Subcutaneous adipose tissue (tissue), 4 donors: Measurements from ENCODE around the gene TMEM255B. TPM values are rescaled to one million over a fixed set of nuclear protein-coding genes. Genes with fewer than 3 reads are reported as not detected.

Experiments
- total RNA-seq, 4 donors: library from RNA; depleted of rRNA; stranded (reverse); fragments of >200 nt; gene quantifications; one replicate each; pipeline ENCODE4 v1.1.0, GENCODE V29; 2016
- TF ChIP-seq, protein P1 (sequence below): fragments of 450-650 bp; IDR thresholded peaks from one replicate; pipeline ENCODE4 v1.5.1; 2016; ENCODE audit warnings: low read depth, mild to moderate bottlenecking, control low read depth, antibody characterized with exemption, moderate library complexity

TMEM255B gene
- total RNA-seq, 4 donors from 2014 or later, result 1.5 to 19.2 (median 5.2) TPM

DNA sequence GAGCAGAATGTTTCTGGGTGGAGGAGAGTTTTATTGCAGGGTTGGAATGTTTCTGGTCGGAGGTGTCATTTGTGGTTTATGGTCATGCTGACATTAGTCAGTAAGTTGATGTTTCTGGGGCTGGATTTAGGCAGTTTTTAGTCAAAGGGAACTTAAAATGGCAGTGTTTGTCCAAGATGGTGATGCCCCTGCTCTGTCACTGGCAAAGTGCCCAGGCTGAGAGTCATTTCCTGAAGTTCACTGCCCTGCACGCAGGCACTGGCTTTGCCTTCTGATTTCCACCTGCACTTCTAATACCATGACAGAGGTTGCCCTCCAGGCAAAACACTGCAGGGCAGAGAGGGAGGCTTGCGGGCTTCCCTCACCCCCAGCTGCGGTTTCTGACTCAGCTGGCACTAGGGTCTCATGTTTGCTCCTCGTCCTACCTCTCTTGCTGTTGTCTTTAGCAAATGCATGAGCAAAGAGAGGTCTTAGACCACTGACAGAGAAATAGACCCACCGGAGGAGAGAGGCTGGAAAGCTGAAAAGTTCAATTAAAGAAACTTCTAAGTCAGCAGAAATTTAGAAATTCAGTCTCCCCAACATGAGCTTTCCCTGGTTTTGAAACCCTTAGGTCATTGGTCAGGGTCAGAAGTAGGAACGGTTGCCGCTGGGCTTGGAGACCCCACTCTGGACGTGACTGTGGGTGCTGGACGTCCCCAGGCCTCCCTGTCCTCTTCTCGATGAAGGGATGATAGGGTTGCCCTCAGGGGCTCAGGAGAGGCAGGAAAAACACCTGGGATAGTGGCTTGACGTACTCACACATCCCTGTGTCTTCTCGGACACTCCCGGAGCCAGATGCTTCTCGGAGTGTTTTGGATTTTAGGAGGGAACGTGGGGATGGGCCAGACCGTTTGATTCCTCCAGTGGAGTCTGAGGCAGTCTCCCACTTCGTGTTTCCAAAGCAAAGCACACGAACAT lies 26.3 kb downstream of the TMEM255B start:
- TF ChIP-seq, protein P1, sequence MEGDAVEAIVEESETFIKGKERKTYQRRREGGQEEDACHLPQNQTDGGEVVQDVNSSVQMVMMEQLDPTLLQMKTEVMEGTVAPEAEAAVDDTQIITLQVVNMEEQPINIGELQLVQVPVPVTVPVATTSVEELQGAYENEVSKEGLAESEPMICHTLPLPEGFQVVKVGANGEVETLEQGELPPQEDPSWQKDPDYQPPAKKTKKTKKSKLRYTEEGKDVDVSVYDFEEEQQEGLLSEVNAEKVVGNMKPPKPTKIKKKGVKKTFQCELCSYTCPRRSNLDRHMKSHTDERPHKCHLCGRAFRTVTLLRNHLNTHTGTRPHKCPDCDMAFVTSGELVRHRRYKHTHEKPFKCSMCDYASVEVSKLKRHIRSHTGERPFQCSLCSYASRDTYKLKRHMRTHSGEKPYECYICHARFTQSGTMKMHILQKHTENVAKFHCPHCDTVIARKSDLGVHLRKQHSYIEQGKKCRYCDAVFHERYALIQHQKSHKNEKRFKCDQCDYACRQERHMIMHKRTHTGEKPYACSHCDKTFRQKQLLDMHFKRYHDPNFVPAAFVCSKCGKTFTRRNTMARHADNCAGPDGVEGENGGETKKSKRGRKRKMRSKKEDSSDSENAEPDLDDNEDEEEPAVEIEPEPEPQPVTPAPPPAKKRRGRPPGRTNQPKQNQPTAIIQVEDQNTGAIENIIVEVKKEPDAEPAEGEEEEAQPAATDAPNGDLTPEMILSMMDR, result no peak

DNA sequence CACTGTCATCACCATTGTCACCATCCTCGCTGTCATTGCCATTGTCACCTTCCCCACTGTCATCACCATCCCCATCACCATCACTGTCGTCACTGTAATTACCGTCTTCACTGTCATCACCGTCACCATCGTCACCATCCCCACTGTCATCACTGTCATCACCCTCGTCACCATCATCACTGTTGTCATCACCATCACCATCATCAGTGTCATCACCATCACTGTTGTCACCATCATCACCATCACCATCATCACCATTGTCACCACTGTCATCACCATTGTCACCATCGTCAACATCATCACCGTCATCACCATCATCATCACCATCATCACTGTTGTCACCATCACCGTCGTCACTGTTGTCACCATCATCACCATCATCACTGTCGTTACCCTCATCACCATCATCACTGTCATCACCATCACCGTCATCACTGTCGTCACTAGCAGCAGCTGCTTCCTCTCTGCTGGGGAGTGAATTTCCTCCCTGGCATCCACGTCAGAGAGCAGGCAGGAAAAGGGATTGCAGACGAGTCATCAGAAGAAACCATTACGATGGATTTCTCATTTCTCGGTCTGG lies 27.3 kb downstream of the TMEM255B start:
- TF ChIP-seq, protein P1, result no peak

DNA sequence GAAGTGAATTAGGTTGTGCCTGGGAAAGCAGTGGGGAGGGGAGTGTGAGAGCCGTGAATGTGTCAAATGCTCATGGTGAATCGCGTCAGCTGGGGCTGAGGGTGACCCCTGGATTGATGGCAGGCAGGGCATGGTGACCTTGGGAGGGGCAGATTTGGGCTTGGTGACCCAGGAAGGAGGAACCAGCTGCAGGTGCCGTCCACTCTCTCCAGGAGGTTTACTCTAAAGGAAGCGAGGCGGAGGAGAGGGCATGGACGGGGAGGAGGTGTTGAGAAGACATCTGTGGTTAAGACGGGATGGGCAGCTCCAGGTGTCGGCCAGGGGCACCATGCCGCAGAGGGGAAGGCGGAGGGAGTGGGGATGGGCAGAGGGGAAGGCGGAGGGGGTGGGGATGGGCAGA lies 28.7 kb downstream of the TMEM255B start:
- TF ChIP-seq, protein P1, result no peak

DNA sequence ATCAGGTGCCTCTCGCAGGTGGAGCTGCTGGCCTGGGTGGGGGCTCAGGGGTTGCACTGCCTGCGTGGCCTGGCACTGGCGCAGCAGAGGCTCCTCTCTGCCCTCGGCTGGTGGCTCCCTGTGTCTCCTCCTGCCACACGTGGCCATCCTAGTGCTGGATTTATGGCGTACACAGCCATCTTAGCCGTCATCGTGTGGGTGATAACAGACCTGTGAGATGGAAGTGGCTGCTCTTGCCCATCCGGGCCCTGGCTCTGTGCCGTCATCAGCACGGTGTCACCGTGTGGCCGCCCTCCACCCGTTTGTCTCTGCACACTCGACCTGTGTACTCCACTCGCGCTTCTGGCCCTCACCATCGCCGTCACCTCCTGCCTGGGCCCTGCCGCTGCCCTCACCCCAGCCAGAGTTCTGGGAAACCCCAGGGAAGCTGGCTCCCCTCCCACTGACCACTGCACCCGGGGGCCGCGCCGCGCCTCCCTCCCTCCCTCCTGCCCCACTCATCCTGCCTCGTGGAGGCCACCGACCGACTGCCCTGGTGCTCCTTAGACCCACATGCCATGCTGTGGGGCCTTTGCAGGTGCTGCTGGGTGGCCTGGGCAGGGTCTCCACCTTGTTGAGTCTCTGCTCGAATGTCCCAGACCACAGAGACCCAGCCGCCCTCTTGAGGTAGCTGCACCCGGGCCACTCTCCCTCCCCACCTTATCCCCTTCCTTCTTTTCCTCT lies 29.5 kb downstream of the TMEM255B start:
- TF ChIP-seq, protein P1, result no peak

DNA sequence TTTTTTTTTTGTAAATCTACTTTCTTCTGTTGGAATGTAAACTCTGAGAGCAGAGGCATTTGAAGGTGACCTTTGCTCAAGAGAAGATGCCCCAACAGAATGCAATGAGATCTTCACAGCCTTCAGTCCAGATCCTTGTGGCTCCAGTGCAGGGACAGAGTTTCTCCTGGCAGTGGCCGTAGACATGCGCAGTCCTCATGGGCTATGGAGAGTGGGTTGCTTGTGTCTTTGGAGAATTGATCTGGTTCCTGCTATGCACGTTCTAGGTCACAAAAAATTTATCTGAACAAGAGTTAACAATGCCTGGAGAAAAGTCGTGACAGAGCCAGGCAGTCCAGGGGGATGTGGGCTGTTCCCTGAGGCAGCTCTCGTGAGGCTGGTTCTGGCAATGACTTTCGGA lies 30.1 kb downstream of the TMEM255B start:
- TF ChIP-seq, protein P1, result no peak

DNA sequence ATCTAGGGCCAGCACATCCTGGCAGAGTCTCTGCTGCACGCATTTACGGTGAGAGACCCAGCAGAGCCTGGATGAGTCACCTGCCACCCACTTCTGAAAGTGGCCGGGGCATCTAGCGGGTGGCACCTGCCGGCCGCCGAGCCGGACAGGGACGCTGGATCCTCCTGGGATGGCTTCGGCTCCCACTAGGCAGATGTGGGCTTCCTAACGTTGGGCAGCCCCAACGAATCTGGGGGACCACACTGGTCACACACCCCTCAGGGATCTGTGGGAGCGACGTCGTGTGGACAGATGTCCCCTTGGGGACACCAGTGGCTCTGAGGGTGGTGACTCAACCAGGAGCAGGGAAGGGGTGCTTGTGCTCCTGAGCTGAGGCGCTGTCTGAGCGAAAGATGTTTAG lies 32.2 kb downstream of the TMEM255B start:
- TF ChIP-seq, protein P1, result no peak

DNA sequence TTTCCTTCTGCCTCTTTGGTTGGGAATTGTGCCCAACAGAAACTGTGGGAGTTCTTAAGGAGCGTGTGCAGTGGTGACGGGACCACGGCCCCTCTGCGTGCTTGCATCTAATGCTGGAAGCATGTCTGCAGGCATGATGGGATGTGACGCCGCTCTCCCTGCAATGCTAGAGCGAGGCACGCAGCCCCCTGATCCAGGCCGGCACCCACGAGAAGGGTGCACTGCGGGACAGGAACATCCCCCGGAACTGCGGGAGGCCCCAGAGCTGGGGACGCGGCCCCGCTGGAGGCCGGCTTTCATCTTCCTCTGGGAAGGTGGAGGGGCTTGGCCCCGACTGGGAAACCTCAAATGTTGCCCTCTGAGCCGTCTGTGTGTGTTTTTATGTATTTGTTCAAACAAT lies 32.7 kb downstream of the TMEM255B start:
- TF ChIP-seq, protein P1, result no peak
